Panc1 (cell line): ENCODE results near the gene C5. TPM values are rescaled to one million over a fixed set of nuclear protein-coding genes. Genes with fewer than 3 reads are reported as not detected.

Experiments
- ATAC-seq: fragments of 200-7000 bp; cut with Tn5 transposase; 2 replicates; pipeline ENCODE4 v1.9.1; 2020; ENCODE audit warnings: mild to moderate bottlenecking, moderate library complexity
- BruUV-seq: library from RNA; stranded (reverse); fragments of 400-500 nt; replicated peaks from 2 replicates; lab custom pipeline; 2021; lab: Mats Ljungman, UMichigan
- CTCF ChIA-PET: fragments of 300-600 bp; sonication (Branson Sonifier 250); formaldehyde crosslinking; loops from one replicate; lab custom pipeline; 2022; ENCODE audit warnings: antibody characterized with exemption; lab: Charles Lee
- POLR2A ChIA-PET: fragments of 300-600 bp; sonication (Branson Sonifier 250); formaldehyde crosslinking; loops from one replicate; lab custom pipeline; 2022; ENCODE audit warnings: antibody characterized with exemption; lab: Charles Lee
- DNase-seq: peaks from one replicate; pipeline ENCODE4 v3.0.0-alpha.2; 2010; ENCODE audit warnings: low read depth, low spot score
- H3K27ac ChIP-seq: 2 replicates; pipeline ENCODE4 v1.5.1; 2011; ENCODE audit warnings: mild to moderate bottlenecking, low read length, inconsistent platforms
- H3K27me3 ChIP-seq: fragments of 200-500 bp; sonication (Bioruptor generic); 2 replicates; pipeline ENCODE4 v1.6.0; 2014; ENCODE audit warnings: low read length, inconsistent platforms; ENCODE audit not compliant: control insufficient read depth, insufficient read depth
- H3K36me3 ChIP-seq: fragments of 200-500 bp; sonication (Bioruptor generic); 2 replicates; pipeline ENCODE4 v1.5.1; 2014; ENCODE audit warnings: inconsistent platforms, mild to moderate bottlenecking, low read length, moderate library complexity; ENCODE audit not compliant: control insufficient read depth, insufficient read depth
- H3K4me1 ChIP-seq: 2 replicates; pipeline ENCODE4 v1.5.1; 2011; ENCODE audit warnings: inconsistent platforms, mild to moderate bottlenecking, low read length, moderate library complexity; ENCODE audit not compliant: control insufficient read depth, insufficient read depth
- H3K4me3 ChIP-seq, 2 experiments: 2 replicates each; pipeline ENCODE4 v1.5.1; 2011 to 2012; ENCODE audit warnings: low read depth in 2 of 2, low read length in 2 of 2, mild to moderate bottlenecking in 2 of 2, inconsistent platforms in 1 of 2, moderate library complexity in 1 of 2
- H3K9me3 ChIP-seq: fragments of 200-500 bp; sonication (Bioruptor generic); 2 replicates; pipeline ENCODE4 v1.5.1; 2014; ENCODE audit warnings: low read depth, mild to moderate bottlenecking, inconsistent platforms, low read length, moderate library complexity; ENCODE audit not compliant: control insufficient read depth, insufficient read depth
- CTCF ChIP-seq: fragments of 450-650 bp; IDR thresholded peaks from 2 replicates; pipeline ENCODE4 v1.5.1; 2017; ENCODE audit warnings: mild to moderate bottlenecking
- POLR2AphosphoS5 ChIP-seq: IDR thresholded peaks from 2 replicates; pipeline ENCODE4 v1.6.1; 2012; ENCODE audit warnings: mild to moderate bottlenecking, low read depth, low read length, moderate library complexity
- SIN3A ChIP-seq: IDR thresholded peaks from 2 replicates; pipeline ENCODE4 v1.6.1; 2012; ENCODE audit warnings: low read depth, mild to moderate bottlenecking, low read length, moderate library complexity, borderline replicate concordance; ENCODE audit not compliant: insufficient read depth
- TCF7L2 ChIP-seq: IDR thresholded peaks from 2 replicates; pipeline ENCODE4 v1.6.1; 2011; ENCODE audit warnings: mild to moderate bottlenecking, low read depth, low read length, inconsistent platforms
- in situ Hi-C: cut with HindIII; loops from 2 replicates; pipeline ENCODE4 v1.10.0; 2016; ENCODE audit warnings: low sequenced_read_pairs, low pct_unique_long_range_greater_than_20kb
- intact Hi-C: fragments of 100-400 bp; cut with micrococcal nuclease; formaldehyde crosslinking; loops from one replicate; pipeline ENCODE4 v1.10.0; 2022; ENCODE audit not compliant: unreplicated experiment
- total RNA-seq: library from RNA; stranded (reverse); gene quantifications from one replicate; pipeline ENCODE4 v1.2.1, GENCODE V29; 2021; ENCODE audit not compliant: unreplicated experiment
- TF ChIP-seq, protein P1 (sequence below), 2 experiments: IDR thresholded peaks; 2 replicates each; pipeline ENCODE4 v1.6.1; 2011 to 2012; ENCODE audit warnings: low read depth in 2 of 2, control low read depth in 1 of 2, low read length in 1 of 2, mild to moderate bottlenecking in 1 of 2, moderate library complexity in 1 of 2; ENCODE audit not compliant: insufficient read depth in 1 of 2

The C5 gene
- total RNA-seq, 1 experiment from 2014 or later = 1.6 TPM

DNA sequence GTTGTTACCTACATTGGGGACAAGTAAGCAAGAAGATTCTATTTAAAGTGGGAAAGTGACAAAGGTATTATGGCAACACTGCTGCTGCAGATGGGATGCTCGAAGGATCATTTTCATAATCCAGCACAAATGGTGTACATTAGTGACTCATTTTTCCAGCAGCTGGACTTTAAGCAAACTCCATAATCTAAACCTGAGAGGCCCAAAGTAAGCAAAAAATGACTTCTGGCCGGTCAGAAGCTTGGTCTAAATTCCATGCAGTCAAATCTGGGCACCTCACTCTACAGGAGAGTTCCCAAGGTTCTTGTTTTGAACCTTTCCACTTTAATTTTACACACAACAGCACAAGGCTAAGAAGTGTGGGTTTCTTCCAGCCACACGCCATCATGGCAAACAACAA lies 79.8 kb downstream of the C5 start:
- in situ Hi-C loops (no loop called here), intact Hi-C loops (no loop called here)
- no peaks in the 10 kb centered on the region for H3K9me3 ChIP-seq
- TF ChIP-seq CTCF (no peak), SIN3A (no peak), POLR2AphosphoS5 (no peak)
- H3K27ac ChIP-seq = no peak overlapping the region
- ChIA-PET POLR2A (interaction anchor here (0.6 kb wide), 2 partner anchors 228 to 439 kb away, joined by 3 to 5 read pairs; no protein-coding TSS in a partner anchor), CTCF (no interaction called here)
- H3K4me3 ChIP-seq = no peak overlapping the region
- DNase-seq = no peak
- H3K36me3 ChIP-seq = no peaks in the 10 kb centered on the region
- BruUV-seq = no TSS peak
- H3K4me1 ChIP-seq = no peaks in the 10 kb centered on the region
- H3K27me3 ChIP-seq = no peaks in the 10 kb centered on the region
- ATAC-seq = no peak

DNA sequence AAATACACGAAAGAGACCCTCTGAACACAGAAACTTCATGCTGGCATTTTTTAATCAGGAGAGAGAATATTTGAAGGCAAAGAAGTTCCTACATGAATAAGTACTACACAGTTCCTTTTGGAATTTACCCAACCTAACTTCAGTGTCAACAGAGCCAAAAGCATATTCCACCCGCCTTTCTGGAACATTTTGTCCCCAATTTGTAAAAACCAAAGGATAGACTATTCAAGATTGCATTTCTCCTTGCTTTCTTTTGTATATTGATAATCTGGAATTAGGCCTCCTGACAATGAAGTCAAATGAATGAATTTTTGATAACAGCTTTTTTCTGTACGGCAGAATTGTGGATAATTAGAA lies 84.1 kb downstream of the C5 start:
- Histone ChIP-seq H3K27ac (no peak overlapping the region), H3K9me3 (no peaks in the 10 kb centered on the region), H3K4me3 (no peak overlapping the region), H3K27me3 (no peaks in the 10 kb centered on the region), H3K4me1 (no peaks in the 10 kb centered on the region), H3K36me3 (no peaks in the 10 kb centered on the region)
- ChIA-PET CTCF (no interaction called here), POLR2A (no interaction called here)
- in situ Hi-C loops = no loop called here
- BruUV-seq = no TSS peak
- ATAC-seq = no peak
- intact Hi-C loops = no loop called here
- no peak for DNase-seq
- TF ChIP-seq, protein P1, sequence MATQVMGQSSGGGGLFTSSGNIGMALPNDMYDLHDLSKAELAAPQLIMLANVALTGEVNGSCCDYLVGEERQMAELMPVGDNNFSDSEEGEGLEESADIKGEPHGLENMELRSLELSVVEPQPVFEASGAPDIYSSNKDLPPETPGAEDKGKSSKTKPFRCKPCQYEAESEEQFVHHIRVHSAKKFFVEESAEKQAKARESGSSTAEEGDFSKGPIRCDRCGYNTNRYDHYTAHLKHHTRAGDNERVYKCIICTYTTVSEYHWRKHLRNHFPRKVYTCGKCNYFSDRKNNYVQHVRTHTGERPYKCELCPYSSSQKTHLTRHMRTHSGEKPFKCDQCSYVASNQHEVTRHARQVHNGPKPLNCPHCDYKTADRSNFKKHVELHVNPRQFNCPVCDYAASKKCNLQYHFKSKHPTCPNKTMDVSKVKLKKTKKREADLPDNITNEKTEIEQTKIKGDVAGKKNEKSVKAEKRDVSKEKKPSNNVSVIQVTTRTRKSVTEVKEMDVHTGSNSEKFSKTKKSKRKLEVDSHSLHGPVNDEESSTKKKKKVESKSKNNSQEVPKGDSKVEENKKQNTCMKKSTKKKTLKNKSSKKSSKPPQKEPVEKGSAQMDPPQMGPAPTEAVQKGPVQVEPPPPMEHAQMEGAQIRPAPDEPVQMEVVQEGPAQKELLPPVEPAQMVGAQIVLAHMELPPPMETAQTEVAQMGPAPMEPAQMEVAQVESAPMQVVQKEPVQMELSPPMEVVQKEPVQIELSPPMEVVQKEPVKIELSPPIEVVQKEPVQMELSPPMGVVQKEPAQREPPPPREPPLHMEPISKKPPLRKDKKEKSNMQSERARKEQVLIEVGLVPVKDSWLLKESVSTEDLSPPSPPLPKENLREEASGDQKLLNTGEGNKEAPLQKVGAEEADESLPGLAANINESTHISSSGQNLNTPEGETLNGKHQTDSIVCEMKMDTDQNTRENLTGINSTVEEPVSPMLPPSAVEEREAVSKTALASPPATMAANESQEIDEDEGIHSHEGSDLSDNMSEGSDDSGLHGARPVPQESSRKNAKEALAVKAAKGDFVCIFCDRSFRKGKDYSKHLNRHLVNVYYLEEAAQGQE (IDR thresholded peaks at IDR 0.05; ENCODE audit: insufficient read depth in 1 of 2, low read depth in 2 of 2, low read length in 1 of 2) = no peak
- TF ChIP-seq CTCF = no peak
- no peak for TF ChIP-seq SIN3A
- no peak for TF ChIP-seq POLR2AphosphoS5
- TF ChIP-seq TCF7L2 = no peak
